GM12875 (cell line): ENCODE measurements around the gene DUSP5.
A peak's percentile ranks its signal among the peaks of the same experiment; 100 is the strongest.
"Not testable (repeated sequence)": the region's sequence is repeated elsewhere in the genome, so short reads cannot be mapped to it uniquely, and the experiment has no call there.

Experiments used
- H3K4me3 ChIP-seq: one replicate; pipeline ENCODE4 v1.5.1; 2011; ENCODE audit warnings: low read depth, low read length, control low read depth
- CTCF ChIP-seq: IDR thresholded peaks from 2 replicates; pipeline ENCODE4 v1.5.1; 2011; ENCODE audit warnings: low read depth, mild to moderate bottlenecking, control low read depth, inconsistent platforms, low read length, moderate library complexity, borderline replicate concordance; ENCODE audit not compliant: insufficient read depth

DUSP5 gene

GRCh38 chr10:110530131-110530831 lies 32.6 kb downstream of the DUSP5 start:
- TF ChIP-seq CTCF, result no peak
- H3K4me3 ChIP-seq, result no peak overlapping the region

GRCh38 chr10:110531687-110532086 lies 34.0 kb downstream of the DUSP5 start:
- no peak for TF ChIP-seq CTCF
- H3K4me3 ChIP-seq, result no peak overlapping the region

GRCh38 chr10:110532628-110533027 lies 34.9 kb downstream of the DUSP5 start:
- not testable (repeated sequence) for H3K4me3 ChIP-seq

GRCh38 chr10:110533149-110533548 lies 35.4 kb downstream of the DUSP5 start:
- TF ChIP-seq CTCF, result no peak
- no peak overlapping the region for H3K4me3 ChIP-seq

GRCh38 chr10:110534571-110534970 lies 36.9 kb downstream of the DUSP5 start:
- TF ChIP-seq CTCF, result no peak
- no peak overlapping the region for H3K4me3 ChIP-seq

GRCh38 chr10:110535958-110536891 lies 38.5 kb downstream of the DUSP5 start:
- peak; percentile 44; the same call in 1 of the 2 replicates for TF ChIP-seq CTCF
- H3K4me3 ChIP-seq, result no peak overlapping the region

- no peak for TF ChIP-seq CTCF
These were observed 41.4 kb downstream of the DUSP5 start for GRCh38 chr10:110539091-110539490.

More at GRCh38 chr10:110539091-110539490, 41.4 kb downstream of the DUSP5 start:
- H3K4me3 ChIP-seq, result no peak overlapping the region
